H9 (cell line): Measurements from ENCODE around the gene PLA2R1. TPM values are rescaled to one million over a fixed set of nuclear protein-coding genes. Genes with fewer than 3 reads are reported as not detected.

Experiments used
- DNase-seq: peaks from one replicate; pipeline ENCODE4 v3.0.0-alpha.2; 2017
- H2AFZ ChIP-seq: one replicate; pipeline ENCODE4 v1.6.1; 2013; ENCODE audit warnings: mild to moderate bottlenecking, low read length, control low read depth, moderate library complexity
- H2AK5ac ChIP-seq: 2 replicates; pipeline ENCODE4 v1.6.1; 2013; ENCODE audit warnings: low read length, control low read depth, mixed read lengths; ENCODE audit not compliant: insufficient read length
- H2BK120ac ChIP-seq: one replicate; pipeline ENCODE4 v1.6.1; 2013; ENCODE audit warnings: low read depth, mild to moderate bottlenecking, low read length, control low read depth, inconsistent platforms; ENCODE audit not compliant: poor library complexity, severe bottlenecking
- H2BK12ac ChIP-seq: 2 replicates; pipeline ENCODE4 v1.6.1; 2013; ENCODE audit warnings: low read length, control low read depth, mixed read lengths, low read depth; ENCODE audit not compliant: insufficient read length
- H2BK15ac ChIP-seq: 2 replicates; pipeline ENCODE4 v1.6.1; 2013; ENCODE audit warnings: low read depth, low read length, control low read depth
- H2BK20ac ChIP-seq: one replicate; pipeline ENCODE4 v1.6.1; 2013; ENCODE audit warnings: low read depth, mild to moderate bottlenecking, low read length, control low read depth, inconsistent platforms; ENCODE audit not compliant: poor library complexity, severe bottlenecking
- H2BK5ac ChIP-seq: 2 replicates; pipeline ENCODE4 v1.6.1; 2013; ENCODE audit warnings: low read length, control low read depth, mixed read lengths; ENCODE audit not compliant: insufficient read length
- H3K14ac ChIP-seq: 2 replicates; pipeline ENCODE4 v1.6.1; 2013; ENCODE audit warnings: low read length, control low read depth; ENCODE audit not compliant: insufficient read depth
- H3K18ac ChIP-seq: 2 replicates; pipeline ENCODE4 v1.6.1; 2013; ENCODE audit warnings: low read depth, mild to moderate bottlenecking, mixed read lengths, low read length, control low read depth; ENCODE audit not compliant: insufficient read length
- H3K23ac ChIP-seq: 2 replicates; pipeline ENCODE4 v1.6.1; 2013; ENCODE audit warnings: low read length, control low read depth, mixed read lengths, low read depth; ENCODE audit not compliant: insufficient read length
- H3K23me2 ChIP-seq: 2 replicates; pipeline ENCODE4 v1.6.1; 2013; ENCODE audit warnings: low read depth, mild to moderate bottlenecking, mixed read lengths, low read length, control low read depth; ENCODE audit not compliant: insufficient read length, poor library complexity, severe bottlenecking
- H3K27ac ChIP-seq: 2 replicates; pipeline ENCODE4 v1.5.1; 2013; ENCODE audit warnings: low read length, control low read depth, mixed read lengths, low read depth; ENCODE audit not compliant: insufficient read length
- H3K27me3 ChIP-seq: 2 replicates; pipeline ENCODE4 v1.6.1; 2013; ENCODE audit warnings: low read length, control low read depth, inconsistent platforms; ENCODE audit not compliant: insufficient read depth
- H3K4ac ChIP-seq: 2 replicates; pipeline ENCODE4 v1.6.1; 2013; ENCODE audit warnings: low read depth, mild to moderate bottlenecking, control low read depth, inconsistent platforms, low read length, moderate library complexity
- H3K4me1 ChIP-seq: 2 replicates; pipeline ENCODE4 v1.6.1; 2013; ENCODE audit warnings: low read length, control low read depth, inconsistent platforms; ENCODE audit not compliant: insufficient read depth
- H3K4me2 ChIP-seq: 2 replicates; pipeline ENCODE4 v1.6.1; 2013; ENCODE audit warnings: low read length, control low read depth, mixed read lengths; ENCODE audit not compliant: insufficient read length, insufficient read depth
- H3K56ac ChIP-seq: 2 replicates; pipeline ENCODE4 v1.6.1; 2013; ENCODE audit warnings: low read depth, mild to moderate bottlenecking, mixed read lengths, low read length, control low read depth; ENCODE audit not compliant: insufficient read length
- H3K79me1 ChIP-seq: 2 replicates; pipeline ENCODE4 v1.6.1; 2013; ENCODE audit warnings: low read depth, mild to moderate bottlenecking, moderate library complexity, low read length, control low read depth, inconsistent platforms; ENCODE audit not compliant: insufficient read depth, poor library complexity, severe bottlenecking
- H3K79me2 ChIP-seq: 2 replicates; pipeline ENCODE4 v1.6.1; 2013; ENCODE audit warnings: low read length, control low read depth, inconsistent platforms; ENCODE audit not compliant: insufficient read depth
- H3K9ac ChIP-seq: 2 replicates; pipeline ENCODE4 v1.6.1; 2013; ENCODE audit warnings: low read length, control low read depth, mixed read lengths; ENCODE audit not compliant: insufficient read length; ENCODE audit errors: extremely low read depth
- H3K9me3 ChIP-seq: one replicate; pipeline ENCODE4 v1.6.1; 2013; ENCODE audit warnings: low read depth, low read length, inconsistent platforms; ENCODE audit not compliant: control insufficient read depth
- H3T11ph ChIP-seq: one replicate; pipeline ENCODE4 v1.6.1; 2013; ENCODE audit warnings: mild to moderate bottlenecking, low read length, control low read depth, inconsistent platforms
- H4K20me1 ChIP-seq: one replicate; pipeline ENCODE4 v1.6.1; 2013; ENCODE audit not compliant: control insufficient read depth, insufficient read length, insufficient read depth
- H4K5ac ChIP-seq: 2 replicates; pipeline ENCODE4 v1.6.1; 2013; ENCODE audit warnings: low read depth, mild to moderate bottlenecking, mixed read lengths, low read length, control low read depth; ENCODE audit not compliant: insufficient read length
- H4K8ac ChIP-seq: replicated peaks from 2 replicates; pipeline ENCODE4 v1.6.1; 2013; ENCODE audit warnings: low read length, control low read depth, mixed read lengths, low read depth; ENCODE audit not compliant: insufficient read length
- H4K91ac ChIP-seq: 2 replicates; pipeline ENCODE4 v1.6.1; 2013; ENCODE audit warnings: low read depth, mild to moderate bottlenecking, moderate library complexity, mixed read lengths, low read length, control low read depth; ENCODE audit not compliant: insufficient read length
- H3K27ac Mint-ChIP-seq, 3 experiments: 2 replicates in 2 of 3; 3 replicates in 1 of 3; pipeline ENCODE4 v1.8.0; 2020 to 2021; ENCODE audit warnings: mixed read lengths in 3 of 3, mild to moderate bottlenecking in 1 of 3, moderate library complexity in 1 of 3
- H3K27me3 Mint-ChIP-seq: 2 replicates; pipeline ENCODE4 v1.8.0; 2021; ENCODE audit warnings: low read depth, mild to moderate bottlenecking, moderate library complexity, mixed read lengths
- H3K36me3 Mint-ChIP-seq, 3 experiments: 2 replicates in 2 of 3; 3 replicates in 1 of 3; pipeline ENCODE4 v1.8.0; 2020 to 2021; ENCODE audit warnings: low read depth in 3 of 3, mixed read lengths in 3 of 3; ENCODE audit not compliant: insufficient read depth in 1 of 3
- H3K4me1 Mint-ChIP-seq, 2 experiments: 2 replicates each; pipeline ENCODE4 v1.8.0; 2020; ENCODE audit warnings: mixed read lengths in 2 of 2
- H3K4me3 Mint-ChIP-seq, 2 experiments: 2 replicates in 1 of 2; 3 replicates in 1 of 2; pipeline ENCODE4 v1.8.0; 2020 to 2021; ENCODE audit warnings: mild to moderate bottlenecking in 2 of 2, mixed read lengths in 2 of 2, moderate library complexity in 1 of 2
- H3K9me3 Mint-ChIP-seq, 2 experiments: 2 replicates in 1 of 2; 3 replicates in 1 of 2; pipeline ENCODE4 v1.8.0; 2020; ENCODE audit warnings: mild to moderate bottlenecking in 2 of 2, mixed read lengths in 2 of 2, moderate library complexity in 1 of 2
- CTCF ChIP-seq: fragments of 200-600 bp; sonication (generic); conservative IDR thresholded peaks from 3 replicates; pipeline ENCODE4 v1.8.0; 2021; ENCODE audit warnings: antibody characterized with exemption, mild to moderate bottlenecking
- WGBS: extraction: QIAGEN DNeasy Blood & Tissue Kit; methylation state at CpG from one replicate; pipeline ENCODE4 v1.1.7; 2013; ENCODE audit warnings: missing lambda C conversion rate, low lambda C conversion rate, mixed read lengths; ENCODE audit not compliant: insufficient read length; ENCODE audit errors: extremely low coverage; 5-methylcytosine and 5-hydroxymethylcytosine counted together
- total RNA-seq: library from RNA; stranded (reverse); gene quantifications from 2 replicates; pipeline ENCODE4 v1.2.1, GENCODE V29; 2021

PLA2R1 gene
- total RNA-seq, 1 experiment from 2014 or later: 0.83 TPM

- TF ChIP-seq CTCF: no peak
- no peak overlapping the region for H3K56ac ChIP-seq
- Mint-ChIP-seq H3K27me3 (peaks cover 2% of the 10 kb centered on the region; the same call in 1 of the 2 replicates), H3K36me3 (peaks cover 2 to 5% (median 4%) of the 10 kb centered on the region in 3 experiments; a peak in 4 of 7 replicates), H3K4me3 (no peak overlapping the region), H3K9me3 (peaks cover 10% of the 10 kb centered on the region in 2 experiments), H3K27ac (peak overlapping the region in 1 of 3 experiments; percentile 15; a peak in 2 of 7 replicates), H3K4me1 (peaks cover 3 to 9% of the 10 kb centered on the region in 2 experiments; a peak in 3 of 4 replicates)
- H3K4ac ChIP-seq: no peak overlapping the region
- H3K4me1 ChIP-seq: no peaks in the 10 kb centered on the region
- no peak overlapping the region for H3K27ac ChIP-seq
- no peak overlapping the region for H2BK5ac ChIP-seq
- no peak overlapping the region for H3K18ac ChIP-seq
- H4K91ac ChIP-seq: no peak overlapping the region
- H2AFZ ChIP-seq: no peak overlapping the region
- H3T11ph ChIP-seq: no peak overlapping the region
- no CpG with 5 or more reads among the region's 7 CpGs for WGBS
- H3K9me3 ChIP-seq: no peaks in the 10 kb centered on the region
- no peak overlapping the region for H3K23ac ChIP-seq
- H3K9ac ChIP-seq: no peak overlapping the region
- no peak overlapping the region for H3K14ac ChIP-seq
- DNase-seq: no peak
- H3K79me1 ChIP-seq: no peaks in the 10 kb centered on the region
- H3K79me2 ChIP-seq: no peaks in the 10 kb centered on the region
- H4K5ac ChIP-seq: no peak overlapping the region
- H3K23me2 ChIP-seq: no peaks in the 10 kb centered on the region
- no peak overlapping the region for H2BK120ac ChIP-seq
- H4K8ac ChIP-seq: no peak overlapping the region
- H3K27me3 ChIP-seq: no peaks in the 10 kb centered on the region
- no peak overlapping the region for H2BK12ac ChIP-seq
- no peak overlapping the region for H2AK5ac ChIP-seq
- H4K20me1 ChIP-seq: no peaks in the 10 kb centered on the region
- H2BK20ac ChIP-seq: no peak overlapping the region
- no peak overlapping the region for H3K4me2 ChIP-seq
- H2BK15ac ChIP-seq: no peak overlapping the region
These were observed 48.3 kb upstream of the PLA2R1 start for GRCh38 chr2:160110674-160111239.
